Stimulated activated CD8-positive, alpha-beta memory T cell treated with anti-CD3 and anti-CD28 coated beads, Interleukin-2, amount 100 ng/mL, for 48 hours (primary cell): ENCODE results near the gene PFN2.
"Not testable (repeated sequence)": the region's sequence is repeated elsewhere in the genome, so short reads cannot be mapped to it uniquely, and the experiment has no call there.

Experiments used
- DNase-seq, 2 donors: peaks; one replicate each; pipeline ENCODE4 v3.0.0-alpha.2; 2020; ENCODE audit warnings: low read depth in 2 of 2

Gene PFN2

GRCh38 chr3:149970716-149971402, at the start of gene PFN2:
TSS of gene PFN2 (minus strand) at chr3:149970895. CDS start at chr3:149970856, 39 bp downstream.
- peak; percentile 15 to 18 for DNase-seq

GRCh38 chr3:150015901-150016300, 45.2 kb upstream of the PFN2 start:
- DNase-seq, result no peak

- no peak for DNase-seq
Observed at GRCh38 chr3:150014782-150015181, 44.1 kb upstream of the PFN2 start.

GRCh38 chr3:150013801-150014200, 43.1 kb upstream of the PFN2 start:
- DNase-seq, result no peak

- DNase-seq, result no peak
Observed at GRCh38 chr3:150006794-150007193, 36.1 kb upstream of the PFN2 start.

GRCh38 chr3:150005243-150006112, 34.8 kb upstream of the PFN2 start:
- no peak for DNase-seq

- DNase-seq, result no peak
Observed at GRCh38 chr3:150000641-150001040, 29.9 kb upstream of the PFN2 start.

- no peak for DNase-seq
Observed at GRCh38 chr3:149999421-149999820, 28.7 kb upstream of the PFN2 start.

- DNase-seq, result no peak
Observed at GRCh38 chr3:149998946-149999345, 28.3 kb upstream of the PFN2 start.

GRCh38 chr3:149992416-149993058, 21.8 kb upstream of the PFN2 start:
- no peak for DNase-seq

GRCh38 chr3:149990423-149990948, 19.8 kb upstream of the PFN2 start:
- no peak for DNase-seq

GRCh38 chr3:149989307-149989706, 18.6 kb upstream of the PFN2 start:
- DNase-seq, result no peak

- no peak for DNase-seq
Observed at GRCh38 chr3:149983628-149984027, 12.9 kb upstream of the PFN2 start.

- DNase-seq, result not testable (repeated sequence)
Observed at GRCh38 chr3:149983053-149983452, 12.4 kb upstream of the PFN2 start.

- not testable (repeated sequence) for DNase-seq
Observed at GRCh38 chr3:149981979-149982378, 11.3 kb upstream of the PFN2 start.

GRCh38 chr3:149977386-149977785, 6.7 kb upstream of the PFN2 start:
- DNase-seq, result no peak

GRCh38 chr3:149975919-149976318, 5.2 kb upstream of the PFN2 start:
- DNase-seq, result no peak

- DNase-seq, result peak; percentile 3 to 11
Observed at GRCh38 chr3:149971403-149972075, 844 bp upstream of the PFN2 start.

GRCh38 chr3:149969940-149970715, 567 bp downstream of the PFN2 start:
- DNase-seq, result peak; percentile 41 to 54

GRCh38 chr3:149969110-149969939, 1.4 kb downstream of the PFN2 start:
- DNase-seq, result no peak
